GM18498 (cell line): ENCODE data around the gene PPM1N.

ENCODE experiments used
- ATAC-seq: cut with Tn5 transposase; IDR thresholded peaks from one replicate; pipeline ENCODE4 v1.9.1; 2021; ENCODE audit warnings: mild to moderate bottlenecking, moderate library complexity; ENCODE audit not compliant: unreplicated experiment

The PPM1N gene

GRCh38 chr19:45469945-45470761 is 28.1 kb upstream of the PPM1N start:
- ATAC-seq: no peak

DNA sequence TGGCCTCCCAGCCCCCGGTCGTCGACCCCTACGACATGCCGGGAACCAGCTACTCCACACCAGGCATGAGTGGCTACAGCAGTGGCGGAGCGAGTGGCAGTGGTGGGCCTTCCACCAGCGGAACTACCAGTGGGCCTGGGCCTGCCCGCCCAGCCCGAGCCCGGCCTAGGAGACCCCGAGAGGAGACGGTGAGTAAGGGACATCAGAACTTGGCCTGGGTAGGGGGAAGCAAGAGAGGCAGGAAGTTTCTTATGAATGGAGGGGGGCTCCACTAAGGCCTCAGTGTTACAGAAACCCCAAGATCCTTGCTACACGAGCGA is 27.5 kb upstream of the PPM1N start:
- no peak for ATAC-seq

- no peak for ATAC-seq
These were observed 26.9 kb upstream of the PPM1N start for GRCh38 chr19:45471111-45471930.

- ATAC-seq: no peak
These were observed 26.2 kb upstream of the PPM1N start for GRCh38 chr19:45471931-45472562.

GRCh38 chr19:45472563-45473366 is 25.5 kb upstream of the PPM1N start:
- ATAC-seq: no peak

DNA sequence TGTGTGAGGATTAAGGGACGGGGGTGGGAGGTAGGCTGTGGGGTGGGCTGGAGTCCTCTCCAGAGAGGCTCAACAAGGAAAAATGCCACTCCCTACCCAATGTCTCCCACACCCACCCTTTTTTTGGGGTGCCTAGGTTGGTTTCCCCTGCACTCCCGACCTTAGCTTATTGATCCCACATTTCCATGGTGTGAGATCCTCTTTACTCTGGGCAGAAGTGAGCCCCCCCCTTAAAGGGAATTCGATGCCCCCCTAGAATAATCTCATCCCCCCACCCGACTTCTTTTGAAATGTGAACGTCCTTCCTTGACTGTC is 24.9 kb upstream of the PPM1N start:
- no peak for ATAC-seq

DNA sequence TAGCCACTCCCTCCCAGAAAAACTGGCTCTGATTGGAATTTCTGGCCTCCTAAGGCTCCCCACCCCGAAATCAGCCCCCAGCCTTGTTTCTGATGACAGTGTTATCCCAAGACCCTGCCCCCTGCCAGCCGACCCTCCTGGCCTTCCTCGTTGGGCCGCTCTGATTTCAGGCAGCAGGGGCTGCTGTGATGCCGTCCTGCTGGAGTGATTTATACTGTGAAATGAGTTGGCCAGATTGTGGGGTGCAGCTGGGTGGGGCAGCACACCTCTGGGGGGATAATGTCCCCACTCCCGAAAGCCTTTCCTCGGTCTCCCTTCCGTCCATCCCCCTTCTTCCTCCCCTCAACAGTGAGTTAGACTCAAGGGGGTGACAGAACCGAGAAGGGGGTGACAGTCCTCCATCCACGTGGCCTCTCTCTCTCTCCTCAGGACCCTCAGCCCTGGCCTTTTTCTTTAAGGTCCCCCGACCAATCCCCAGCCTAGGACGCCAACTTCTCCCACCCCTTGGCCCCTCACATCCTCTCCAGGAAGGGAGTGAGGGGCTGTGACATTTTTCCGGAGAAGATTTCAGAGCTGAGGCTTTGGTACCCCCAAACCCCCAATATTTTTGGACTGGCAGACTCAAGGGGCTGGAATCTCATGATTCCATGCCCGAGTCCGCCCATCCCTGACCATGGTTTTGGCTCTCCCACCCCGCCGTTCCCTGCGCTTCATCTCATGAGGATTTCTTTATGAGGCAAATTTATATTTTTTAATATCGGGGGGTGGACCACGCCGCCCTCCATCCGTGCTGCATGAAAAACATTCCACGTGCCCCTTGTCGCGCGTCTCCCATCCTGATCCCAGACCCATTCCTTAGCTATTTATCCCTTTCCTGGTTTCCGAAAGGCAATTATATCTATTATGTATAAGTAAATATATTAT is 24.3 kb upstream of the PPM1N start:
- ATAC-seq: no peak

DNA sequence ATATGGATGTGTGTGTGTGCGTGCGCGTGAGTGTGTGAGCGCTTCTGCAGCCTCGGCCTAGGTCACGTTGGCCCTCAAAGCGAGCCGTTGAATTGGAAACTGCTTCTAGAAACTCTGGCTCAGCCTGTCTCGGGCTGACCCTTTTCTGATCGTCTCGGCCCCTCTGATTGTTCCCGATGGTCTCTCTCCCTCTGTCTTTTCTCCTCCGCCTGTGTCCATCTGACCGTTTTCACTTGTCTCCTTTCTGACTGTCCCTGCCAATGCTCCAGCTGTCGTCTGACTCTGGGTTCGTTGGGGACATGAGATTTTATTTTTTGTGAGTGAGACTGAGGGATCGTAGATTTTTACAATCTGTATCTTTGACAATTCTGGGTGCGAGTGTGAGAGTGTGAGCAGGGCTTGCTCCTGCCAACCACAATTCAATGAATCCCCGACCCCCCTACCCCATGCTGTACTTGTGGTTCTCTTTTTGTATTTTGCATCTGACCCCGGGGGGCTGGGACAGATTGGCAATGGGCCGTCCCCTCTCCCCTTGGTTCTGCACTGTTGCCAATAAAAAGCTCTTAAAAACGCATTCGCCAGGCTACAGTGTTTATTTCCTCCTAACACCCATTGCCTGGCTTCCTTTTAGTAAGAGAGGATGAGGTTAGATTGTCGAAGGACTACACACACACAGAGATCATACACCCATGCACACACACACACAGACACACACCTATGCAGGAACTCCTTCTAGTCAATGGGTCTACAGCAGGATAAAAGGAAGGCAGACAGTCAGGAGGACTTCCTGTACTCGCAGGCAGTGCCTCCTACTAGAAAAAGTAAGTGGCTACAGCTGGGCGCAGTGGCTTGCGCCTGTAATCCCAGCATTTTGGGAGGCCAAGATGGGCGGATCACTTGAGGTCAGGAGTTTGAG is 23.4 kb upstream of the PPM1N start:
- ATAC-seq: no peak

- ATAC-seq: no peak
These were observed 22.5 kb upstream of the PPM1N start for GRCh38 chr19:45475537-45476291.

DNA sequence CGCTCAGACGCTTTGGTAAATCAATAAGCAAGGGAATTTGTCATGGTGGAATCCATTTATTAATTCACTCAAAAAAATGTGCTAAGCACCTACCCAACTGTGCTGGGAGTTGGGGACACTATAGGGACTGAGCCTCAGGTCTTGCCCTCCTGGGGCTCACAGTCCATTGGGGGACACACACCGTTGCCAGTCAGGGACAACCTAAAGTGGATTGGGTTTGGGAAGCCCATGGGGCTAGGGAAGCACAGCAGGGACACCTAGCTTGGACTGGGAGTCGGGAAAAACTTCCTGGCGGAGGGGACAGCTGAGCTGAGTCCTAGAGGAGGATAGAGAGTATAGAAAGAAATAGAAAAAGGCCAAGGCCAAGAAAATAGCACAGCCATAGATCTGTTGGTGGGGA is 21.9 kb upstream of the PPM1N start:
- ATAC-seq: no peak

GRCh38 chr19:45477186-45477585 is 21.1 kb upstream of the PPM1N start:
- ATAC-seq: no peak

- ATAC-seq: peak; percentile 16
These were observed 20.4 kb upstream of the PPM1N start for GRCh38 chr19:45477713-45478453.

GRCh38 chr19:45478454-45479238 is 19.6 kb upstream of the PPM1N start:
- peak; percentile 60 for ATAC-seq

DNA sequence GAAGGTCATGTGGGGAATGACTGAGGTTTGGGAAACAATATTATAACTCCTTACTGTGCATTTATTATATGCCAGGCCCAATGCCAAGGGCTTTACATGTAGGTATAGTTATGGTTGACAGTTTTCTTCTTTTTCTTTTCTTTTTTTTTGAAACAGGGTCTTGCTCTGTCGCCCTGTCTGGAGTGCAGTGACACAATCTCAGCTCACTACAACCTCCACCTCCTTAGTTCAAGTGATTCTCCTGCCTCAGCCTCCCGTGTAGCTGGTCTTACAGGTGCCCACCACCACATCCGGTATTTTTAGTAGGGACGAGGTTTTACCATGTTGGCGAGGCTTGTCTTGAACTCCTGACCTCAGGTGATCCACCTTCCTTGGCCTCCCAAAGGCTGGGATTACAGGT is 15.2 kb upstream of the PPM1N start:
- no peak for ATAC-seq

GRCh38 chr19:45484273-45484945 is 13.8 kb upstream of the PPM1N start:
- no peak for ATAC-seq

DNA sequence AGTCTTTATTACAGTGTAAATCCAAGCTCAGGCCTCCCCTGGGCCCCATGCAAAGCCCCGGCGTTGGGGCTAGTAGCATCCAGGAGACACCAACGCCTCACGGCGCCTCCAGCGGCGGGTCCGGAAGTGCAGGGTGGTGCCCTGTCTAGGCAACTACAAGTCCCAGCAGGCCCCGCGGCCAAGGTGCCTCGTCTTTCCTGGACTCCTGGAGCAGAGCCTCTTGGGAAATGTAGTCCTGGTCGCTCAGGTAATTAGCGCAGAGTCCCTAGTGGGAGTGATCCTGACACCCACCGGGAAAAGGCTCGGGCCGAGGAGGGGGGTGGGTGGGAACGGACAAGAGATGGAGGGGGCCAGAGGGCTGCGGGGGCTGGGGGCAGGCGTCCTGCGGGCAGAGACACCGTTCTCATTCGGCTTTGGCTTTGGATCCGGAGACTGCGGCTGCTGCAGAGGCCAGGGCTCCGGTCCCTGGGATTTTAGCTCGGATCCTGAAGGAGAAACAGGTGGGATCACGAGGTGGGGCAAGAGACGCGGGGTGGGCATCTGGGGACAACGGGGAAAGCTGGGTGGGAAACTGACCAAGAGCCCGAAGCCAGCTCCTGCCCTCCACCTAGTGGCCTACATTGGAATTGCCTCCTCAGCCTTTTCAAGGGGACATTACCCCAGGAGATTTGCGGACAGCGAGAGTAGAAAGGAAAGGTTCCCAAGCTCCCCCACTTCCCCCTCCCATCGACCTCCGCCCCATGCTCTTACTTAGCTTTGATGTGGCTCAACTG is 12.8 kb upstream of the PPM1N start:
- peak; percentile 94 for ATAC-seq
